Hair follicular keratinocyte (primary cell): ENCODE data around the gene FRYL. TPM values are rescaled to one million over a fixed set of nuclear protein-coding genes. Genes with fewer than 3 reads are reported as not detected.

Source experiments
- total RNA-seq: library from RNA; depleted of rRNA; stranded (reverse); fragments of >200 nt; gene quantifications from 2 replicates; pipeline ENCODE4 v1.2.3, GENCODE V29; 2015

FRYL gene
- 34.9 and 46.4 TPM in 2 replicates for total RNA-seq

DNA sequence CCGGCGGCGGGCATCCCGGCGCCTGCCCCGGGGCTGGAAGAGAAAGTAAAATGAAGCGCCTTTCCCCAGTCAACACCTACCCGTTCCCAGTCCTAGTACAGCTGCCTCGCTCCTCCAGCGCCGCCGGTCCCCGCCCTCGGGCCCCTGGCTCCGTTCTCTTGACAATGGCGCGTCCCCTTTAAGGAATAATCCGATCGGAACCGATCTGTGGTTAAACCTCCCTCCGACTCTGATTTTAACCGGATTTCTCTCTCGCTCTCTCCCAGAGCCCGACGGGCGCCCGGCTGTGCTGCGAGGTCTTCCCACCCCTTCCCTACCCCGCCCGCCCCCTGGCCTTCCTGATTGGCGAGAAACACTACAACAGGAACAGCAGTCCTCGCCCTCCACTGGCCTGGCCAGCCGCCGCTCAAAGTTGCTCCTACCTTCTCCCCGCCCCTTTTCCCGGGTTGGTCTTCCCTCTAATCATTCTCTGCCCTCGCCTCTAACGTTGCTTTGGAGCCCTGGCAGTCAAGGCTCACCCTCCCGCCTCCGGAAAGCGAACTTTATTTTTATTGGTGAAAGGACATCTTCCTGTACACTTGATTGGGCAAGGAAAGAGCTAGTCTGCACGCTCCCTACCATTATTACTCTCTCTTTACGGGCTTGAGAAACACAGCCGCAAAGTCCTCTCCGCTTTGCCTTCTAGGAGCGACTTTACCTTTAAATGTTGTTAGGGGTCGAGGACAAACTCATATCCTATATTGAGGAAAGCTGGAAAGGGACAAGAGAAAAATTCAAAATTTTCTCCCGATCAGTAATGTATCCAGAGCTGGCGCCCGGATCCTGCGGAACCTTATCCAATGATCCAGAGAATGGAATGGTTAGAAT lies at the start of gene FRYL:
TSS of gene FRYL (minus strand) at position 282 of the 867 bp plus-strand sequence. CDS start 145,869 bp downstream, outside the sequence.

GRCh38 chr4:48490012-48490679 lies 289.9 kb downstream of the FRYL start, which contains the start of gene ZAR1:
ZAR1 (plus strand) TSS chr4:48490252; CDS start chr4:48490292, 40 bp downstream.

DNA sequence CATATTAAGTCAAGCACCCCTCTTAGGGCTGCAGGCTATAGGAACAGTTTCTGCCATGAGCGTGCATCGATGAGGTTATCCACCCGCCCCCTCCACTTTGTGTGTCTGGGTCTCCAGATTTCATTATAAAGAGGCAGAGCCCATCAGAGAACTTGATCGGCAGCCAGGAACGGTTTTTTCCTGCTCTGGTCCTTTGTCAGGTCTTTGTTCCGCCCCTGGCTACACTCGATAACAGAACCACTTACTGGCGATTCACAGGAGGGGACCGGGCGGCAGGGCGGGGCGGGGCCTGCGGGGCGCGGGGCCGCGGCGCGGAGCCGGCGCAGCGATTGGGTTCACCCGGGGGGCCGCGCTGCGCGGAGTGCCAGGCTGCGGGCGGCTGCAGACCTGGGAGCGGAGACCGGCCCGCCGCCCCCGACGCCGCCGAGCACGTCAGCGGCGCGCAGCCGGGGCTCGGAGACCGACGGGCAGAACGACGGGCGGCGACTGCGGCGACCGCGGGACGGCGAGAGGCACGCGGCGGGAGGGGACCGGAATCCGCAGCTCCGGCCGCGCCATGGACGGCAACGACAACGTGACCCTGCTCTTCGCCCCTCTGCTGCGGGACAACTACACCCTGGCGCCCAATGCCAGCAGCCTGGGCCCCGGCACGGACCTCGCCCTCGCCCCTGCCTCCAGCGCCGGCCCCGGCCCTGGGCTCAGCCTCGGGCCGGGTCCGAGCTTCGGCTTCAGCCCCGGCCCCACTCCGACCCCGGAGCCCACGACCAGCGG lies 296.9 kb downstream of the FRYL start, which contains the start of gene SLC10A4:
TSS of gene SLC10A4 (plus strand) at position 338 of the 771 bp plus-strand sequence. CDS start at position 557, 219 bp downstream.

Other genes with a start within 250 kb of the FRYL start
- 102 and 118 TPM in 2 replicates for gene OCIAD1, start 50.8 kb upstream of the FRYL start, total RNA-seq
- gene OCIAD2, start 126.5 kb upstream of the FRYL start, total RNA-seq: 150 and 201 TPM in 2 replicates
- gene CWH43, start 206.0 kb upstream of the FRYL start, total RNA-seq: 9.3 and 14.8 TPM in 2 replicates